GM10266 (cell line): ENCODE results near the gene GPRIN3.

Experiments used
- DNase-seq: peaks from one replicate; pipeline ENCODE4 v3.0.0; 2012; ENCODE audit errors: extremely low spot score
- CTCF ChIP-seq: IDR thresholded peaks from 2 replicates; pipeline ENCODE4 v1.5.1; 2012; ENCODE audit warnings: mild to moderate bottlenecking, low read depth; ENCODE audit not compliant: control insufficient read depth, insufficient read depth; ENCODE audit errors: missing control alignments

Gene GPRIN3

GRCh38 chr4:89305712-89306437, 1.7 kb downstream of the GPRIN3 start:
- DNase-seq, result no peak

GRCh38 chr4:89305028-89305427, 2.6 kb downstream of the GPRIN3 start:
- no peak for DNase-seq
- TF ChIP-seq CTCF, result no peak

More at GRCh38 chr4:89305712-89306437, 1.7 kb downstream of the GPRIN3 start:
- no peak for TF ChIP-seq CTCF

- no peak for DNase-seq
- TF ChIP-seq CTCF, result no peak
Observed at GRCh38 chr4:89303814-89304388, 3.7 kb downstream of the GPRIN3 start.

DNA sequence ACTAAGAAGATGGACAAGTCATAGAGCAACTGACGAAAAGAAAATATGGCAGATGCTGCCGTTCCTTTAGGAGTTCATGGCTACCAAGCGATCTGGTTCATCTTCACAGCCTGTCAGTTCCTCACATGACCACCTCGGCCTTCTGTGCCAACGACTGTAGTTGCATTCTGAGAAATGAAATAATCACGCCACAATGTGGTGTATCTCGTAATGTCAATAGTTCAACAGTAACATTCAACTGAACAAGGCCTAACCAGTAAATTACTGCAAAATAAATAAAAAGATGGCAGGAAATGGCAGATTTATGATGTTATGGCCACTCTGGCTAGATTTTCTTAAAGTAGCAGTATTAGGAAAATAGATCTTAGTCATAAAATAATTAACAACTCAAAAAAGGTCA, 4.4 kb downstream of the GPRIN3 start:
- DNase-seq, result no peak
- TF ChIP-seq CTCF, result no peak

GRCh38 chr4:89301902-89302301, 5.7 kb downstream of the GPRIN3 start:
- DNase-seq, result no peak
- TF ChIP-seq CTCF, result no peak

- TF ChIP-seq CTCF, result no peak
- no peak for DNase-seq
Observed at GRCh38 chr4:89301003-89301402, 6.6 kb downstream of the GPRIN3 start.

DNA sequence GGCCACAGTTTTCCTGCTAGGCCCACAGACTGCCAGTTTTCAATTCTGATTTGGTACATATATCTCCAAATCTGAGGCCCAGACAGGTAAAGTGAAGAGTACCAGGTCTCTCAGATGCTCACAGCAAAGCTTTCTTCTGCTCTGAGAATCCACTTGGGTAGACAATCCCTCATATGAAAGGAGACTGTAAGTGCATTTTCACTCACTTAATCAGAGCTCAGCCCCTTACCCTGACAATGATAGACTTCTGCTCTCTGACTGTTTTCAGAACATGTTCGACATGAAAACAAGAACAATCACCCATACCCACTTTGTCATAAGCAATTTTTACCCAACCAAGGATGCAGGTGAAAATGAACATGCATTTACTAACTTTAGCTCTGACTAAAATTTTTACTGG, 7.1 kb downstream of the GPRIN3 start:
- DNase-seq, result no peak
- TF ChIP-seq CTCF, result no peak
